ENCODE results near the gene KSR2.

Gene KSR2

GRCh38 chr12:117567644-117568216 is 401.1 kb downstream of the KSR2 start:
- DNase-seq = peak; percentile 19

- no peak for DNase-seq
Measured at GRCh38 chr12:117564881-117565280, 403.9 kb downstream of the KSR2 start.

- no peak for DNase-seq
Measured at GRCh38 chr12:117563706-117564105, 405.1 kb downstream of the KSR2 start.

GRCh38 chr12:117563007-117563406 is 405.8 kb downstream of the KSR2 start:
- DNase-seq = peak; percentile 39

GRCh38 chr12:117561990-117562389 is 406.8 kb downstream of the KSR2 start:
- DNase-seq = no peak

GRCh38 chr12:117559978-117560377 is 408.8 kb downstream of the KSR2 start:
- DNase-seq = no peak

- DNase-seq = no peak
Measured at GRCh38 chr12:117555889-117556288, 412.9 kb downstream of the KSR2 start.

- DNase-seq = peak; percentile 85
Measured at GRCh38 chr12:117552971-117553370, 415.8 kb downstream of the KSR2 start.

- no peak for DNase-seq
Measured at GRCh38 chr12:117551665-117552064, 417.1 kb downstream of the KSR2 start.

GRCh38 chr12:117547209-117547608 is 421.6 kb downstream of the KSR2 start:
- DNase-seq = no peak

- no peak for DNase-seq
Measured at GRCh38 chr12:117545216-117545615, 423.6 kb downstream of the KSR2 start.

- DNase-seq = no peak
Measured at GRCh38 chr12:117540011-117540410, 428.8 kb downstream of the KSR2 start.

GRCh38 chr12:117538926-117539325 is 429.9 kb downstream of the KSR2 start:
- DNase-seq = no peak

- no peak for DNase-seq
Measured at GRCh38 chr12:117538032-117538690, 430.6 kb downstream of the KSR2 start.

- DNase-seq = no peak
Measured at GRCh38 chr12:117533687-117534086, 435.1 kb downstream of the KSR2 start.

GRCh38 chr12:117530796-117531195 is 438.0 kb downstream of the KSR2 start:
- no peak for DNase-seq

- no peak for DNase-seq
Measured at GRCh38 chr12:117528538-117528937, 440.3 kb downstream of the KSR2 start.

- no peak for DNase-seq
Measured at GRCh38 chr12:117527479-117527855, 441.3 kb downstream of the KSR2 start.

- no peak for DNase-seq
Measured at GRCh38 chr12:117526757-117527478, 441.9 kb downstream of the KSR2 start.

- no peak for DNase-seq
Measured at GRCh38 chr12:117525766-117526165, 443.0 kb downstream of the KSR2 start.

- no peak for DNase-seq
Measured at GRCh38 chr12:117524806-117525205, 444.0 kb downstream of the KSR2 start.

- DNase-seq = no peak
Measured at GRCh38 chr12:117523971-117524370, 444.8 kb downstream of the KSR2 start.

GRCh38 chr12:117522559-117522958 is 446.2 kb downstream of the KSR2 start:
- DNase-seq = no peak

- DNase-seq = no peak
Measured at GRCh38 chr12:117521867-117522266, 446.9 kb downstream of the KSR2 start.
